Measurements from ENCODE around the gene MPZL1. TPM values are rescaled to one million over a fixed set of nuclear protein-coding genes. Genes with fewer than 3 reads are reported as not detected.

The MPZL1 gene
- polyA plus RNA-seq, 3 donors = 23.1 to 63.6 (median 61.8) TPM

GRCh38 chr1:167750641-167751040, 28.9 kb downstream of the MPZL1 start:
- Mint-ChIP-seq H3K4me1 (peaks cover 46% of the 10 kb centered on the region), H3K27me3 (ENCODE audit: low read depth in 3 of 3) (peaks cover 0 to 3% (median 0%) of the 10 kb centered on the region in 3 donors), H3K36me3 (peaks cover 1 to 2% of the 10 kb centered on the region in 2 donors), H3K27ac (no peak overlapping the region), H3K4me3 (no peak overlapping the region), H3K9me3 (no peaks in the 10 kb centered on the region)
- Histone ChIP-seq H4K20me1 (ENCODE audit: insufficient read depth, low read length) (peaks cover 32% of the 10 kb centered on the region), H3K9ac (ENCODE audit: insufficient read depth, low read length, poor library complexity, severe bottlenecking) (no peak overlapping the region), H3K36me3 (replicated peaks in 1 of 2; ENCODE audit: control insufficient read depth in 1 of 2, insufficient read depth in 2 of 2, low read length in 2 of 2) (no peaks in the 10 kb centered on the region), H3K79me2 (ENCODE audit: insufficient read depth, low read length) (peaks cover 34% of the 10 kb centered on the region), H3K9me3 (replicated peaks in 1 of 2; ENCODE audit: control insufficient read depth in 1 of 2, insufficient read depth in 1 of 2, low read length in 2 of 2) (no peaks in the 10 kb centered on the region), H3K27ac (ENCODE audit: low read depth in 1 of 2, low read length in 2 of 2) (no peak overlapping the region), H3K4me1 (ENCODE audit: control insufficient read depth in 1 of 2, insufficient read depth in 2 of 2, low read length in 2 of 2) (peaks cover 18 to 20% of the 10 kb centered on the region in 2 donors), H3K27me3 (ENCODE audit: control insufficient read depth in 2 of 2, insufficient read depth in 2 of 2, low read length in 2 of 2) (no peaks in the 10 kb centered on the region), H2AFZ (ENCODE audit: insufficient read depth, low read depth, low read length, poor library complexity, severe bottlenecking) (no peak overlapping the region), H3K4me2 (replicated peaks; ENCODE audit: extremely low read depth, low read length, poor library complexity, severe bottlenecking) (no peak overlapping the region), H3K4me3 (replicated peaks in 1 of 3; ENCODE audit: low read depth in 2 of 3, low read length in 3 of 3) (no peak overlapping the region)
- no peak for TF ChIP-seq CTCF (IDR thresholded peaks at IDR 0.05)
- DNase-seq = no peak
- WGBS (ENCODE audit: insufficient coverage) = no CpG with 5 or more reads among the region's 2 CpGs
- intact Hi-C loops (cut with micrococcal nuclease) = no loop called here

GRCh38 chr1:167751676-167752075, 29.9 kb downstream of the MPZL1 start:
- Histone ChIP-seq H3K9me3 (replicated peaks in 1 of 2; ENCODE audit: control insufficient read depth in 1 of 2, insufficient read depth in 1 of 2, low read length in 2 of 2) (no peaks in the 10 kb centered on the region), H3K4me1 (ENCODE audit: control insufficient read depth in 1 of 2, insufficient read depth in 2 of 2, low read length in 2 of 2) (peaks cover 16 to 20% of the 10 kb centered on the region in 2 donors), H3K9ac (ENCODE audit: insufficient read depth, low read length, poor library complexity, severe bottlenecking) (no peak overlapping the region), H3K79me2 (ENCODE audit: insufficient read depth, low read length) (peaks cover 30% of the 10 kb centered on the region), H2AFZ (ENCODE audit: insufficient read depth, low read depth, low read length, poor library complexity, severe bottlenecking) (no peak overlapping the region), H3K36me3 (replicated peaks in 1 of 2; ENCODE audit: control insufficient read depth in 1 of 2, insufficient read depth in 2 of 2, low read length in 2 of 2) (no peaks in the 10 kb centered on the region), H3K4me3 (replicated peaks in 1 of 3; ENCODE audit: low read depth in 2 of 3, low read length in 3 of 3) (no peak overlapping the region), H4K20me1 (ENCODE audit: insufficient read depth, low read length) (peaks cover 23% of the 10 kb centered on the region), H3K27me3 (ENCODE audit: control insufficient read depth in 2 of 2, insufficient read depth in 2 of 2, low read length in 2 of 2) (no peaks in the 10 kb centered on the region), H3K27ac (ENCODE audit: low read depth in 1 of 2, low read length in 2 of 2) (no peak overlapping the region), H3K4me2 (replicated peaks; ENCODE audit: extremely low read depth, low read length, poor library complexity, severe bottlenecking) (no peak overlapping the region)
- Mint-ChIP-seq H3K4me3 (no peak overlapping the region), H3K27ac (peak overlapping the region in 2 of 7 donors; percentile 17 to 49), H3K4me1 (peaks cover 48% of the 10 kb centered on the region), H3K9me3 (no peaks in the 10 kb centered on the region), H3K36me3 (peaks cover 1 to 2% of the 10 kb centered on the region in 2 donors), H3K27me3 (ENCODE audit: low read depth in 3 of 3) (no peaks in the 10 kb centered on the region)
- intact Hi-C loops (cut with micrococcal nuclease) = no loop called here
- DNase-seq = no peak
- TF ChIP-seq CTCF (IDR thresholded peaks at IDR 0.05) = no peak
- WGBS (ENCODE audit: insufficient coverage) = no CpG with 5 or more reads among the region's 1 CpG
